ENCODE data around the gene GLI3. TPM values are rescaled to one million over a fixed set of nuclear protein-coding genes. Genes with fewer than 3 reads are reported as not detected.

The GLI3 gene
- total RNA-seq, 1 experiment from 2014 or later = 0.07 TPM

- H4K20me1 ChIP-seq (ENCODE audit: insufficient read depth, low read depth, low read length) = no peaks in the 10 kb centered on the region
- no peaks in the 10 kb centered on the region for H3K9me2 ChIP-seq (replicated peaks; ENCODE audit: insufficient read depth, low read length)
- no peak for DNase-seq
- no peaks in the 10 kb centered on the region for H3K79me2 ChIP-seq (ENCODE audit: low read length)
- H3K36me3 ChIP-seq (ENCODE audit: insufficient read depth, low read length) = no peaks in the 10 kb centered on the region
- no peak overlapping the region for H3K27ac ChIP-seq (ENCODE audit: low read length)
- H3K9me3 ChIP-seq (ENCODE audit: low read length) = no peaks in the 10 kb centered on the region
- no peak overlapping the region for H3K4me2 ChIP-seq (ENCODE audit: low read depth, low read length, poor library complexity, severe bottlenecking)
- H3K9ac ChIP-seq (ENCODE audit: low read length) = no peak overlapping the region
- 0 out of 2 replicates have a peak, but pooled peaks cover 4% of the 10 kb centered on the region for H3K27me3 ChIP-seq (ENCODE audit: low read length)
- H2AFZ ChIP-seq (ENCODE audit: low read length) = no peak overlapping the region
- no peak overlapping the region for H3K4me3 ChIP-seq (ENCODE audit: low read length)
- peaks cover 1% of the 10 kb centered on the region for H3K4me1 ChIP-seq (ENCODE audit: low read length)
Measured at GRCh38 chr7:42022791-42023190, 214.2 kb downstream of the GLI3 start.

- no peak overlapping the region for H2AFZ ChIP-seq (ENCODE audit: low read length)
- no peaks in the 10 kb centered on the region for H3K9me3 ChIP-seq (ENCODE audit: low read length)
- DNase-seq = no peak
- no peak overlapping the region for H3K9ac ChIP-seq (ENCODE audit: low read length)
- H3K36me3 ChIP-seq (ENCODE audit: insufficient read depth, low read length) = no peaks in the 10 kb centered on the region
- H3K4me2 ChIP-seq (ENCODE audit: low read depth, low read length, poor library complexity, severe bottlenecking) = no peak overlapping the region
- H3K79me2 ChIP-seq (ENCODE audit: low read length) = no peaks in the 10 kb centered on the region
- no peak overlapping the region for H3K4me3 ChIP-seq (ENCODE audit: low read length)
- H4K20me1 ChIP-seq (ENCODE audit: insufficient read depth, low read depth, low read length) = no peaks in the 10 kb centered on the region
- no peak overlapping the region for H3K27ac ChIP-seq (ENCODE audit: low read length)
- H3K27me3 ChIP-seq (ENCODE audit: low read length) = 0 out of 2 replicates have a peak, but pooled peaks cover 4% of the 10 kb centered on the region
- H3K4me1 ChIP-seq (ENCODE audit: low read length) = peaks cover 8% of the 10 kb centered on the region
- no peaks in the 10 kb centered on the region for H3K9me2 ChIP-seq (replicated peaks; ENCODE audit: insufficient read depth, low read length)
Measured at GRCh38 chr7:42022056-42022455, 215.0 kb downstream of the GLI3 start.

GRCh38 chr7:42021631-42022030 is 215.4 kb downstream of the GLI3 start:
- no peaks in the 10 kb centered on the region for H3K36me3 ChIP-seq (ENCODE audit: insufficient read depth, low read length)
- H3K9me3 ChIP-seq (ENCODE audit: low read length) = no peaks in the 10 kb centered on the region
- no peaks in the 10 kb centered on the region for H3K79me2 ChIP-seq (ENCODE audit: low read length)
- H3K4me2 ChIP-seq (ENCODE audit: low read depth, low read length, poor library complexity, severe bottlenecking) = no peak overlapping the region
- no peak overlapping the region for H3K9ac ChIP-seq (ENCODE audit: low read length)
- no peak for DNase-seq
- H4K20me1 ChIP-seq (ENCODE audit: insufficient read depth, low read depth, low read length) = no peaks in the 10 kb centered on the region
- H3K27ac ChIP-seq (ENCODE audit: low read length) = no peak overlapping the region
- no peak overlapping the region for H2AFZ ChIP-seq (ENCODE audit: low read length)
- no peak overlapping the region for H3K4me3 ChIP-seq (ENCODE audit: low read length)
- H3K4me1 ChIP-seq (ENCODE audit: low read length) = peaks cover 8% of the 10 kb centered on the region
- 0 out of 2 replicates have a peak, but pooled peaks cover 4% of the 10 kb centered on the region for H3K27me3 ChIP-seq (ENCODE audit: low read length)
- no peaks in the 10 kb centered on the region for H3K9me2 ChIP-seq (replicated peaks; ENCODE audit: insufficient read depth, low read length)

- H3K79me2 ChIP-seq (ENCODE audit: low read length) = no peaks in the 10 kb centered on the region
- H3K4me2 ChIP-seq (ENCODE audit: low read depth, low read length, poor library complexity, severe bottlenecking) = no peak overlapping the region
- H3K4me3 ChIP-seq (ENCODE audit: low read length) = no peak overlapping the region
- H3K4me1 ChIP-seq (ENCODE audit: low read length) = peaks cover 8% of the 10 kb centered on the region
- H3K9me2 ChIP-seq (replicated peaks; ENCODE audit: insufficient read depth, low read length) = no peaks in the 10 kb centered on the region
- no peaks in the 10 kb centered on the region for H4K20me1 ChIP-seq (ENCODE audit: insufficient read depth, low read depth, low read length)
- H3K27ac ChIP-seq (ENCODE audit: low read length) = no peak overlapping the region
- no peak overlapping the region for H2AFZ ChIP-seq (ENCODE audit: low read length)
- 0 out of 2 replicates have a peak, but pooled peaks cover 4% of the 10 kb centered on the region for H3K27me3 ChIP-seq (ENCODE audit: low read length)
- H3K36me3 ChIP-seq (ENCODE audit: insufficient read depth, low read length) = no peaks in the 10 kb centered on the region
- H3K9me3 ChIP-seq (ENCODE audit: low read length) = no peaks in the 10 kb centered on the region
- DNase-seq = no peak
- no peak overlapping the region for H3K9ac ChIP-seq (ENCODE audit: low read length)
Measured at GRCh38 chr7:42020061-42020460, 216.9 kb downstream of the GLI3 start.

- H3K9me2 ChIP-seq (replicated peaks; ENCODE audit: insufficient read depth, low read length) = no peaks in the 10 kb centered on the region
- H2AFZ ChIP-seq (ENCODE audit: low read length) = no peak overlapping the region
- H3K9ac ChIP-seq (ENCODE audit: low read length) = no peak overlapping the region
- H3K4me2 ChIP-seq (ENCODE audit: low read depth, low read length, poor library complexity, severe bottlenecking) = peak overlapping the region; percentile 15
- H3K27me3 ChIP-seq (ENCODE audit: low read length) = 0 out of 2 replicates have a peak, but pooled peaks cover 4% of the 10 kb centered on the region
- no peaks in the 10 kb centered on the region for H3K79me2 ChIP-seq (ENCODE audit: low read length)
- DNase-seq = peak; percentile 44
- no peak overlapping the region for H3K4me3 ChIP-seq (ENCODE audit: low read length)
- no peak overlapping the region for H3K27ac ChIP-seq (ENCODE audit: low read length)
- H4K20me1 ChIP-seq (ENCODE audit: insufficient read depth, low read depth, low read length) = no peaks in the 10 kb centered on the region
- H3K36me3 ChIP-seq (ENCODE audit: insufficient read depth, low read length) = no peaks in the 10 kb centered on the region
- H3K9me3 ChIP-seq (ENCODE audit: low read length) = peaks cover 11% of the 10 kb centered on the region
- H3K4me1 ChIP-seq (ENCODE audit: low read length) = peaks cover 8% of the 10 kb centered on the region
Measured at GRCh38 chr7:42017349-42017986, 219.5 kb downstream of the GLI3 start.

- H3K27ac ChIP-seq (ENCODE audit: low read length) = no peak overlapping the region
Measured at GRCh38 chr7:42016517-42016916, 220.5 kb downstream of the GLI3 start.

GRCh38 chr7:42014625-42015618 is 222.1 kb downstream of the GLI3 start:
- Histone ChIP-seq H3K9me3 (ENCODE audit: low read length) (peaks cover 11% of the 10 kb centered on the region), H3K9me2 (replicated peaks; ENCODE audit: insufficient read depth, low read length) (no peaks in the 10 kb centered on the region), H3K27ac (ENCODE audit: low read length) (no peak overlapping the region), H3K27me3 (ENCODE audit: low read length) (0 out of 2 replicates have a peak, but pooled peaks cover 4% of the 10 kb centered on the region), H3K4me3 (ENCODE audit: low read length) (no peak overlapping the region), H2AFZ (ENCODE audit: low read length) (no peak overlapping the region), H3K4me1 (ENCODE audit: low read length) (peaks cover 8% of the 10 kb centered on the region), H3K9ac (ENCODE audit: low read length) (no peak overlapping the region), H3K4me2 (ENCODE audit: low read depth, low read length, poor library complexity, severe bottlenecking) (no peak overlapping the region), H3K36me3 (ENCODE audit: insufficient read depth, low read length) (no peaks in the 10 kb centered on the region), H4K20me1 (ENCODE audit: insufficient read depth, low read depth, low read length) (no peaks in the 10 kb centered on the region), H3K79me2 (ENCODE audit: low read length) (no peaks in the 10 kb centered on the region)
- DNase-seq = peak; percentile 78

More at GRCh38 chr7:42016517-42016916, 220.5 kb downstream of the GLI3 start:
- Histone ChIP-seq H3K9me2 (replicated peaks; ENCODE audit: insufficient read depth, low read length) (no peaks in the 10 kb centered on the region), H3K4me1 (ENCODE audit: low read length) (peaks cover 8% of the 10 kb centered on the region), H2AFZ (ENCODE audit: low read length) (no peak overlapping the region), H3K4me3 (ENCODE audit: low read length) (no peak overlapping the region), H4K20me1 (ENCODE audit: insufficient read depth, low read depth, low read length) (no peaks in the 10 kb centered on the region), H3K4me2 (ENCODE audit: low read depth, low read length, poor library complexity, severe bottlenecking) (no peak overlapping the region), H3K79me2 (ENCODE audit: low read length) (no peaks in the 10 kb centered on the region), H3K27me3 (ENCODE audit: low read length) (0 out of 2 replicates have a peak, but pooled peaks cover 4% of the 10 kb centered on the region), H3K36me3 (ENCODE audit: insufficient read depth, low read length) (no peaks in the 10 kb centered on the region), H3K9me3 (ENCODE audit: low read length) (peaks cover 11% of the 10 kb centered on the region), H3K9ac (ENCODE audit: low read length) (no peak overlapping the region)
- DNase-seq = no peak

- Histone ChIP-seq H3K79me2 (ENCODE audit: low read length) (no peaks in the 10 kb centered on the region), H3K4me1 (ENCODE audit: low read length) (peaks cover 7% of the 10 kb centered on the region), H3K4me2 (ENCODE audit: low read depth, low read length, poor library complexity, severe bottlenecking) (no peak overlapping the region), H3K27ac (ENCODE audit: low read length) (no peak overlapping the region), H3K9ac (ENCODE audit: low read length) (no peak overlapping the region), H4K20me1 (ENCODE audit: insufficient read depth, low read depth, low read length) (no peaks in the 10 kb centered on the region), H3K27me3 (ENCODE audit: low read length) (no peaks in the 10 kb centered on the region), H3K36me3 (ENCODE audit: insufficient read depth, low read length) (no peaks in the 10 kb centered on the region), H3K4me3 (ENCODE audit: low read length) (no peak overlapping the region), H3K9me2 (replicated peaks; ENCODE audit: insufficient read depth, low read length) (no peaks in the 10 kb centered on the region), H2AFZ (ENCODE audit: low read length) (no peak overlapping the region), H3K9me3 (ENCODE audit: low read length) (peaks cover 11% of the 10 kb centered on the region)
- no peak for DNase-seq
Measured at GRCh38 chr7:42012786-42013360, 224.1 kb downstream of the GLI3 start.
